ENCODE data around the gene SOAT1. TPM values are rescaled to one million over a fixed set of nuclear protein-coding genes. Genes with fewer than 3 reads are reported as not detected.
"Not testable (repeated sequence)": the region's sequence is repeated elsewhere in the genome, so short reads cannot be mapped to it uniquely, and the experiment has no call there.

The SOAT1 gene
- total RNA-seq, 1 experiment from 2014 or later = 28.4 TPM

GRCh38 chr1:179264507-179264906, 29.1 kb upstream of the SOAT1 start:
- no peak for TF ChIP-seq CTCF (IDR thresholded peaks at IDR 0.05; ENCODE audit: unreplicated experiment)
- Mint-ChIP-seq H3K36me3 (ENCODE audit: insufficient read depth, unreplicated experiment) (no peaks in the 10 kb centered on the region), H3K27ac (ENCODE audit: low read depth, unreplicated experiment) (no peak overlapping the region), H3K27me3 (ENCODE audit: insufficient read depth, unreplicated experiment) (no peaks in the 10 kb centered on the region), H3K4me3 (ENCODE audit: unreplicated experiment) (no peak overlapping the region), H3K4me1 (ENCODE audit: insufficient read depth, unreplicated experiment) (no peaks in the 10 kb centered on the region), H3K9me3 (ENCODE audit: unreplicated experiment) (no peaks in the 10 kb centered on the region)
- intact Hi-C loops (cut with micrococcal nuclease) = no loop called here
- CTCF ChIA-PET = interaction anchor here (1.5 kb wide), 1 partner anchor 12 kb away, joined by 3 read pairs; no protein-coding TSS in a partner anchor
- POLR2A ChIA-PET = no interaction called here
- BruUV-seq (replicated peaks) = no TSS peak
- DNase-seq (ENCODE audit: unreplicated experiment) = no peak

- Mint-ChIP-seq H3K36me3 (ENCODE audit: insufficient read depth, unreplicated experiment) (no peaks in the 10 kb centered on the region), H3K27me3 (ENCODE audit: insufficient read depth, unreplicated experiment) (no peaks in the 10 kb centered on the region), H3K4me3 (ENCODE audit: unreplicated experiment) (no peak overlapping the region), H3K9me3 (ENCODE audit: unreplicated experiment) (no peaks in the 10 kb centered on the region), H3K4me1 (ENCODE audit: insufficient read depth, unreplicated experiment) (no peaks in the 10 kb centered on the region), H3K27ac (ENCODE audit: low read depth, unreplicated experiment) (no peak overlapping the region)
- intact Hi-C loops (cut with micrococcal nuclease) = no loop called here
- no peak for DNase-seq (ENCODE audit: unreplicated experiment)
- no TSS peak for BruUV-seq (replicated peaks)
- CTCF ChIA-PET = interaction anchor here (1.1 to 1.2 kb wide), 2 partner anchors 17 to 101 kb away, joined by 3 to 5 read pairs; no protein-coding TSS in a partner anchor
- no peak for TF ChIP-seq CTCF (IDR thresholded peaks at IDR 0.05; ENCODE audit: unreplicated experiment)
- POLR2A ChIA-PET = interaction anchor here (0.8 kb wide), 1 partner anchor 15 kb away, joined by 3 read pairs; no protein-coding TSS in a partner anchor
Measured at GRCh38 chr1:179269071-179269470, 24.5 kb upstream of the SOAT1 start.

GRCh38 chr1:179274424-179274823, 19.2 kb upstream of the SOAT1 start:
- H3K9me3 Mint-ChIP-seq (ENCODE audit: unreplicated experiment); POLR2A ChIA-PET; DNase-seq (ENCODE audit: unreplicated experiment); H3K27me3 Mint-ChIP-seq (ENCODE audit: insufficient read depth, unreplicated experiment); H3K36me3 Mint-ChIP-seq (ENCODE audit: insufficient read depth, unreplicated experiment); H3K4me3 Mint-ChIP-seq (ENCODE audit: unreplicated experiment); BruUV-seq (replicated peaks); H3K4me1 Mint-ChIP-seq (ENCODE audit: insufficient read depth, unreplicated experiment); intact Hi-C loops (cut with micrococcal nuclease); H3K27ac Mint-ChIP-seq (ENCODE audit: low read depth, unreplicated experiment): not testable (repeated sequence)
- CTCF ChIA-PET = interaction anchor here (0.6 to 1.8 kb wide), 5 partner anchors 9 to 48 kb away, joined by 3 to 6 read pairs (median 5); no protein-coding TSS in a partner anchor

- no TSS peak for BruUV-seq (replicated peaks)
- peaks cover 7% of the 10 kb centered on the region for H3K9me3 Mint-ChIP-seq (ENCODE audit: unreplicated experiment)
- H3K27me3 Mint-ChIP-seq (ENCODE audit: insufficient read depth, unreplicated experiment) = no peaks in the 10 kb centered on the region
- no peaks in the 10 kb centered on the region for H3K36me3 Mint-ChIP-seq (ENCODE audit: insufficient read depth, unreplicated experiment)
- POLR2A ChIA-PET = interaction anchor here (0.6 to 0.7 kb wide), 2 partner anchors 17 to 503 kb away, joined by 3 to 4 read pairs; no protein-coding TSS in a partner anchor
- CTCF ChIA-PET = interaction anchor here (1.1 kb wide), 1 partner anchor 27 kb away, joined by 3 read pairs; no protein-coding TSS in a partner anchor
- H3K4me1 Mint-ChIP-seq (ENCODE audit: insufficient read depth, unreplicated experiment) = no peaks in the 10 kb centered on the region
- no peak overlapping the region for H3K4me3 Mint-ChIP-seq (ENCODE audit: unreplicated experiment)
- no peak for TF ChIP-seq CTCF (IDR thresholded peaks at IDR 0.05; ENCODE audit: unreplicated experiment)
- H3K27ac Mint-ChIP-seq (ENCODE audit: low read depth, unreplicated experiment) = no peak overlapping the region
- DNase-seq (ENCODE audit: unreplicated experiment) = no peak
- intact Hi-C loops (cut with micrococcal nuclease) = no loop called here
Measured at GRCh38 chr1:179278920-179279319, 14.7 kb upstream of the SOAT1 start.

Measured in MCF 10A (cell line).